Activated effector memory CD4-positive, alpha-beta T cell treated with Interleukin-2 at 50 U/mL for 16 hours (primary cell): ENCODE measurements around the gene TRMT6.

Experiments used
- DNase-seq: peaks from one replicate; pipeline ENCODE4 v3.0.0-alpha.2; 2020

The TRMT6 gene

DNA sequence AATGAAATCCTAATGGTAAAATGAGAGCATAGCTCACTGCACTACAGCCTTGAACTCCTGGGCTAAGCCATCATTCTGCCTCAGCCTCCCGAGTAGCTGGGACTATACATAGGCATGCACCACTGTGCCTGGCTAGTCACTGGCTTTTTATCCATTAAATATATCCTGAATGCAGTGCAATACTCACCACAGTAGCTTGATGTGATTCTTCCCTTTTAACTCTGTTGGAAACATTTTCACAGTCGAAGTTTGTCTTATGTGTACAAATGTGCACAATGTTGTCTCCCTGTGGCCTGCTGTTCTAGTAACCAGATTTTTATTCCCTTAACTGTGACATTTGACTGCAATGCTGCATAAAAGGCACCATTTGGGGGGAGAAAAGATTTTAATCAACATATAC is 56.7 kb downstream of the TRMT6 start:
- no peak for DNase-seq

DNA sequence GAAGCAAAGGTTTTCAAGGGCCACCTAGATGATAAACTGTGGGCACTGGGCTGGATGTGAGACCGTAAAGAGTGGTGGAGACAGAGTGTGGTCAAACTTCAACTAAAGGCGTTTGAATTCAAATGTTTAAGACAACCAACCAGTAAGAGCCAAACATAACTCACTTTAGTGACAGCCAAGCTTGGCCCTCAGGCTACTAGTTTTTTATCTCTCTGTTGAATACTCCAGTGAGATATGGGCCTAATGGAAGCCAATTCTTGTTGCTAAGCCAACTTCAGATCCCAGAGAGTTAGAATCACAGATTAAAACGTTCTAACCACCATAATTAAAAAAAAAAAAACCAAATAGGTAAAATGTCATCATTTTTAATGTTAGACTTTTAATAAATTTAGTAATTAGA is 57.3 kb downstream of the TRMT6 start:
- no peak for DNase-seq

DNA sequence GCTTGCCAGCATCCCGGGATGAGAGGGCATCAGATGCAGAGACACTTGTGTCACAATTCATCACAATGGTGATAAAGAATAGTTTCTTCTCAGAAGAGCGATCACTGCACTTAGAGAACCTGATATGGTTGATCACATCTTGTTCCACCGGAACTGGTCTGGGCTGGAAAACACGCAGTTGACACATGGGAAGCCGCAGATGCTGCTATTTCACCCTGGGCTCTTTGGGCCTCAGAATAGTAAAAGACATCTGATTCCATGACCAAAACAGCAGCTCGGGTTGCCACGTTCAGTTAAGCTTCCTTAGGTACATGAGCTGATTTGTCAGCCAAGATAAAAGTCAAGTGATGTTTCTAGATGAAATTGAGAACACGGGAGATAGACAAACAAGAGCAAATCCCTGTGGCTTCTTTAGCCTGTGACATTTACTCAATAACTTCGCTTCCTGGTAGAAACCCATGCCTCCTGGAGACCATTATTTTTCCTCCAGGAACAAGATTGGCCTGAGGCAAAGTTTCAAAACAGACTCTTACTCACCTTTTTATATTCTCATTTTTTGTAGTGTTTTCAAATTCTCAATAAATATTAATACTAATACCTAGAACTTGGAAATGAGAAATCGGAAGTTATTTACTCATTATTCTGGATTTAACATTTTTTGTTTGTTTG is 59.4 kb downstream of the TRMT6 start:
- no peak for DNase-seq

DNA sequence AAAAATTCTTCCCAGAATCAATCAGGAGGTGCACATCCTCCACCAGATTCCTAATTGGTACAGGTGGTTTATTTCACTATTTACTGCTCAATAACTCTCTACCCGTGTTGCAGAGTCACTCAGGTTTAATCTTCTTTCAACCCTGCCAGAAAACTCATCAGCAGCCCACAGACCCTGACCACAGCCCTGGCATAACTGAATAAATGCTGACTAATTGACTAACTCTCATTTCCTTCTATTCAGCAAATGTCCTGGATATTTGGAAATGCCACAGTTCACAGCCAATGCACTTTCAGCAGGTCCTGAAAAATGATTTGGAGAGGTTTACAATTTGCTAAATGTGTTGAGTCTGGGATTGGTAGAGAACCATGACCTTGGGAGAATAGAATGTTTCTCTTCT is 62.3 kb downstream of the TRMT6 start:
- DNase-seq = no peak

DNA sequence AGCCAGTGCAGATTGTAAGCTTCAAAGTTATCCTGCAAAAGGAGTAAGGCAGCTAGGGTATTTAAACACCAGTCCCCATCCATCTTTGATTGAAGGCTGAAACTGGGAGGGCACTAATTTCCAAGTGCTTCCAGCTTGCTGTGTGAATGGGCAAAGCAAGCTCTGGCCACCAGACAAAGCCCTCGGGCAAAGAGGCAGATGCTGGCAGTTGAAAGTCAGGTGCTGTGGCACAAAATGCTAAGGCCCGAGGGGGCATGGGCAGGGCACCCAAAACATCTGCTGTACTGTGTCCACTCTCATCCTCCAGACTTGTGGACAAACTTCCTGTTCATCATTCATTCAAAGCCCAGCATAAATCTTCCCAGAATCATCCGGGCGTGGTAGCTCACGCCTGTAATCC is 62.9 kb downstream of the TRMT6 start:
- DNase-seq = no peak
